A673 (cell line): Measurements from ENCODE around the gene PDE4A.

Experiments used
- EZH2 ChIP-seq: fragments of 200-600 bp; sonication (generic); IDR thresholded peaks from 2 replicates; pipeline ENCODE4 v1.6.1; 2017; ENCODE audit warnings: borderline replicate concordance, low read depth, mild to moderate bottlenecking, mixed read lengths, antibody characterized with exemption, low read length; ENCODE audit not compliant: poor library complexity, severe bottlenecking
- TF ChIP-seq, protein P1 (sequence below): fragments of 300-800, 200-600 bp; sonication (generic); conservative IDR thresholded peaks from 2 replicates; pipeline ENCODE4 v1.5.1; 2017; ENCODE audit warnings: low read depth, mild to moderate bottlenecking, antibody characterized with exemption, low read length, moderate library complexity, mixed read lengths

DNA sequence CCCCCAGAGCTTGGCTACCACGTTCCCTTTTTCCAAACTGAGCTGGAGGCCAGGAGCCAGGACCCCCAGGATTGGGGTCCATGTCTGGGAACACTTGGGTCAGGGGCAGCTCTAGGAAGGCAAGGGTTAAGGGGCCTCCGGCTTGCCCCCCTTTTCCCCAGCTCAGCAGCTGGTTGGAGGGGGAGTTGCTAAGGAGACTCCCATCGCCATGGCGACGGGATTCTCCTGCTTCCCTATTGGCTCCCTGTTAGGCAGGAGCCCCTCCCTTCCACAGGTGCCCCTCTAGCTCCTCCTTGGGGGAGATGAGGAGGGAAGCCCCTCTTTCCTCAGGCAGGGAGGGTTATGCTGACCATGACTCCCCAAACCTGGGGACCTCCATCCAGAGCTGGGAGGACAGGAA is 33.9 kb downstream of the PDE4A start:
- TF ChIP-seq, protein P1, sequence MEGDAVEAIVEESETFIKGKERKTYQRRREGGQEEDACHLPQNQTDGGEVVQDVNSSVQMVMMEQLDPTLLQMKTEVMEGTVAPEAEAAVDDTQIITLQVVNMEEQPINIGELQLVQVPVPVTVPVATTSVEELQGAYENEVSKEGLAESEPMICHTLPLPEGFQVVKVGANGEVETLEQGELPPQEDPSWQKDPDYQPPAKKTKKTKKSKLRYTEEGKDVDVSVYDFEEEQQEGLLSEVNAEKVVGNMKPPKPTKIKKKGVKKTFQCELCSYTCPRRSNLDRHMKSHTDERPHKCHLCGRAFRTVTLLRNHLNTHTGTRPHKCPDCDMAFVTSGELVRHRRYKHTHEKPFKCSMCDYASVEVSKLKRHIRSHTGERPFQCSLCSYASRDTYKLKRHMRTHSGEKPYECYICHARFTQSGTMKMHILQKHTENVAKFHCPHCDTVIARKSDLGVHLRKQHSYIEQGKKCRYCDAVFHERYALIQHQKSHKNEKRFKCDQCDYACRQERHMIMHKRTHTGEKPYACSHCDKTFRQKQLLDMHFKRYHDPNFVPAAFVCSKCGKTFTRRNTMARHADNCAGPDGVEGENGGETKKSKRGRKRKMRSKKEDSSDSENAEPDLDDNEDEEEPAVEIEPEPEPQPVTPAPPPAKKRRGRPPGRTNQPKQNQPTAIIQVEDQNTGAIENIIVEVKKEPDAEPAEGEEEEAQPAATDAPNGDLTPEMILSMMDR = no peak
- no peak for TF ChIP-seq EZH2
